H9 (cell line): ENCODE measurements around the gene RAVER1. TPM values are rescaled to one million over a fixed set of nuclear protein-coding genes. Genes with fewer than 3 reads are reported as not detected.

Source experiments
- DNase-seq: peaks from one replicate; pipeline ENCODE4 v3.0.0-alpha.2; 2017
- H2AFZ ChIP-seq: one replicate; pipeline ENCODE4 v1.6.1; 2013; ENCODE audit warnings: mild to moderate bottlenecking, low read length, control low read depth, moderate library complexity
- H2AK5ac ChIP-seq: 2 replicates; pipeline ENCODE4 v1.6.1; 2013; ENCODE audit warnings: low read length, control low read depth, mixed read lengths; ENCODE audit not compliant: insufficient read length
- H2BK120ac ChIP-seq: one replicate; pipeline ENCODE4 v1.6.1; 2013; ENCODE audit warnings: low read depth, mild to moderate bottlenecking, low read length, control low read depth, inconsistent platforms; ENCODE audit not compliant: poor library complexity, severe bottlenecking
- H2BK12ac ChIP-seq: 2 replicates; pipeline ENCODE4 v1.6.1; 2013; ENCODE audit warnings: low read length, control low read depth, mixed read lengths, low read depth; ENCODE audit not compliant: insufficient read length
- H2BK15ac ChIP-seq: 2 replicates; pipeline ENCODE4 v1.6.1; 2013; ENCODE audit warnings: low read depth, low read length, control low read depth
- H2BK20ac ChIP-seq: one replicate; pipeline ENCODE4 v1.6.1; 2013; ENCODE audit warnings: low read depth, mild to moderate bottlenecking, low read length, control low read depth, inconsistent platforms; ENCODE audit not compliant: poor library complexity, severe bottlenecking
- H2BK5ac ChIP-seq: 2 replicates; pipeline ENCODE4 v1.6.1; 2013; ENCODE audit warnings: low read length, control low read depth, mixed read lengths; ENCODE audit not compliant: insufficient read length
- H3K14ac ChIP-seq: 2 replicates; pipeline ENCODE4 v1.6.1; 2013; ENCODE audit warnings: low read length, control low read depth; ENCODE audit not compliant: insufficient read depth
- H3K18ac ChIP-seq: 2 replicates; pipeline ENCODE4 v1.6.1; 2013; ENCODE audit warnings: low read depth, mild to moderate bottlenecking, mixed read lengths, low read length, control low read depth; ENCODE audit not compliant: insufficient read length
- H3K23ac ChIP-seq: 2 replicates; pipeline ENCODE4 v1.6.1; 2013; ENCODE audit warnings: low read length, control low read depth, mixed read lengths, low read depth; ENCODE audit not compliant: insufficient read length
- H3K23me2 ChIP-seq: 2 replicates; pipeline ENCODE4 v1.6.1; 2013; ENCODE audit warnings: low read depth, mild to moderate bottlenecking, mixed read lengths, low read length, control low read depth; ENCODE audit not compliant: insufficient read length, poor library complexity, severe bottlenecking
- H3K27ac ChIP-seq: 2 replicates; pipeline ENCODE4 v1.5.1; 2013; ENCODE audit warnings: low read length, control low read depth, mixed read lengths, low read depth; ENCODE audit not compliant: insufficient read length
- H3K27me3 ChIP-seq: 2 replicates; pipeline ENCODE4 v1.6.1; 2013; ENCODE audit warnings: low read length, control low read depth, inconsistent platforms; ENCODE audit not compliant: insufficient read depth
- H3K4ac ChIP-seq: 2 replicates; pipeline ENCODE4 v1.6.1; 2013; ENCODE audit warnings: low read depth, mild to moderate bottlenecking, control low read depth, inconsistent platforms, low read length, moderate library complexity
- H3K4me1 ChIP-seq: 2 replicates; pipeline ENCODE4 v1.6.1; 2013; ENCODE audit warnings: low read length, control low read depth, inconsistent platforms; ENCODE audit not compliant: insufficient read depth
- H3K4me2 ChIP-seq: 2 replicates; pipeline ENCODE4 v1.6.1; 2013; ENCODE audit warnings: low read length, control low read depth, mixed read lengths; ENCODE audit not compliant: insufficient read length, insufficient read depth
- H3K56ac ChIP-seq: 2 replicates; pipeline ENCODE4 v1.6.1; 2013; ENCODE audit warnings: low read depth, mild to moderate bottlenecking, mixed read lengths, low read length, control low read depth; ENCODE audit not compliant: insufficient read length
- H3K79me1 ChIP-seq: 2 replicates; pipeline ENCODE4 v1.6.1; 2013; ENCODE audit warnings: low read depth, mild to moderate bottlenecking, moderate library complexity, low read length, control low read depth, inconsistent platforms; ENCODE audit not compliant: insufficient read depth, poor library complexity, severe bottlenecking
- H3K79me2 ChIP-seq: 2 replicates; pipeline ENCODE4 v1.6.1; 2013; ENCODE audit warnings: low read length, control low read depth, inconsistent platforms; ENCODE audit not compliant: insufficient read depth
- H3K9ac ChIP-seq: 2 replicates; pipeline ENCODE4 v1.6.1; 2013; ENCODE audit warnings: low read length, control low read depth, mixed read lengths; ENCODE audit not compliant: insufficient read length; ENCODE audit errors: extremely low read depth
- H3K9me3 ChIP-seq: one replicate; pipeline ENCODE4 v1.6.1; 2013; ENCODE audit warnings: low read depth, low read length, inconsistent platforms; ENCODE audit not compliant: control insufficient read depth
- H3T11ph ChIP-seq: one replicate; pipeline ENCODE4 v1.6.1; 2013; ENCODE audit warnings: mild to moderate bottlenecking, low read length, control low read depth, inconsistent platforms
- H4K20me1 ChIP-seq: one replicate; pipeline ENCODE4 v1.6.1; 2013; ENCODE audit not compliant: control insufficient read depth, insufficient read length, insufficient read depth
- H4K5ac ChIP-seq: 2 replicates; pipeline ENCODE4 v1.6.1; 2013; ENCODE audit warnings: low read depth, mild to moderate bottlenecking, mixed read lengths, low read length, control low read depth; ENCODE audit not compliant: insufficient read length
- H4K8ac ChIP-seq: replicated peaks from 2 replicates; pipeline ENCODE4 v1.6.1; 2013; ENCODE audit warnings: low read length, control low read depth, mixed read lengths, low read depth; ENCODE audit not compliant: insufficient read length
- H4K91ac ChIP-seq: 2 replicates; pipeline ENCODE4 v1.6.1; 2013; ENCODE audit warnings: low read depth, mild to moderate bottlenecking, moderate library complexity, mixed read lengths, low read length, control low read depth; ENCODE audit not compliant: insufficient read length
- H3K27ac Mint-ChIP-seq, 3 experiments: 2 replicates in 2 of 3; 3 replicates in 1 of 3; pipeline ENCODE4 v1.8.0; 2020 to 2021; ENCODE audit warnings: mixed read lengths in 3 of 3, mild to moderate bottlenecking in 1 of 3, moderate library complexity in 1 of 3
- H3K27me3 Mint-ChIP-seq: 2 replicates; pipeline ENCODE4 v1.8.0; 2021; ENCODE audit warnings: low read depth, mild to moderate bottlenecking, moderate library complexity, mixed read lengths
- H3K36me3 Mint-ChIP-seq, 3 experiments: 2 replicates in 2 of 3; 3 replicates in 1 of 3; pipeline ENCODE4 v1.8.0; 2020 to 2021; ENCODE audit warnings: low read depth in 3 of 3, mixed read lengths in 3 of 3; ENCODE audit not compliant: insufficient read depth in 1 of 3
- H3K4me1 Mint-ChIP-seq, 2 experiments: 2 replicates each; pipeline ENCODE4 v1.8.0; 2020; ENCODE audit warnings: mixed read lengths in 2 of 2
- H3K4me3 Mint-ChIP-seq, 2 experiments: 2 replicates in 1 of 2; 3 replicates in 1 of 2; pipeline ENCODE4 v1.8.0; 2020 to 2021; ENCODE audit warnings: mild to moderate bottlenecking in 2 of 2, mixed read lengths in 2 of 2, moderate library complexity in 1 of 2
- H3K9me3 Mint-ChIP-seq, 2 experiments: 2 replicates in 1 of 2; 3 replicates in 1 of 2; pipeline ENCODE4 v1.8.0; 2020; ENCODE audit warnings: mild to moderate bottlenecking in 2 of 2, mixed read lengths in 2 of 2, moderate library complexity in 1 of 2
- WGBS: extraction: QIAGEN DNeasy Blood & Tissue Kit; methylation state at CpG from one replicate; pipeline ENCODE4 v1.1.7; 2013; ENCODE audit warnings: missing lambda C conversion rate, low lambda C conversion rate, mixed read lengths; ENCODE audit not compliant: insufficient read length; ENCODE audit errors: extremely low coverage; 5-methylcytosine and 5-hydroxymethylcytosine counted together
- total RNA-seq: library from RNA; stranded (reverse); gene quantifications from 2 replicates; pipeline ENCODE4 v1.2.1, GENCODE V29; 2021
- TF ChIP-seq, protein P1 (sequence below): fragments of 200-600 bp; sonication (generic); conservative IDR thresholded peaks from 3 replicates; pipeline ENCODE4 v1.8.0; 2021; ENCODE audit warnings: antibody characterized with exemption, mild to moderate bottlenecking

Gene RAVER1
- total RNA-seq, 1 experiment from 2014 or later, result 74.7 TPM

GRCh38 chr19:10292789-10293636, 40.3 kb downstream of the RAVER1 start:
- Histone ChIP-seq H3K27ac (no peak overlapping the region), H3K79me2 (no peaks in the 10 kb centered on the region), H3K4me1 (no peaks in the 10 kb centered on the region; the same call in 1 of the 2 replicates), H3K4me2 (peak overlapping the region; percentile 92), H3K4ac (no peak overlapping the region), H3K14ac (no peak overlapping the region; the same call in 1 of the 2 replicates), H2AFZ (no peak overlapping the region), H2BK120ac (no peak overlapping the region), H2BK12ac (no peak overlapping the region), H3K79me1 (no peaks in the 10 kb centered on the region), H3K9ac (no peak overlapping the region), H3K23me2 (peaks cover 40% of the 10 kb centered on the region), H2BK15ac (no peak overlapping the region), H3K23ac (no peak overlapping the region), H4K91ac (no peak overlapping the region), H4K20me1 (no peaks in the 10 kb centered on the region), H4K5ac (no peak overlapping the region), H2BK20ac (no peak overlapping the region), H4K8ac (no peak overlapping the region), H3K9me3 (no peaks in the 10 kb centered on the region), H3K18ac (no peak overlapping the region), H3T11ph (no peak overlapping the region), H2BK5ac (no peak overlapping the region), H2AK5ac (no peak overlapping the region), H3K27me3 (peaks cover 61% of the 10 kb centered on the region), H3K56ac (no peak overlapping the region)
- TF ChIP-seq, protein P1, sequence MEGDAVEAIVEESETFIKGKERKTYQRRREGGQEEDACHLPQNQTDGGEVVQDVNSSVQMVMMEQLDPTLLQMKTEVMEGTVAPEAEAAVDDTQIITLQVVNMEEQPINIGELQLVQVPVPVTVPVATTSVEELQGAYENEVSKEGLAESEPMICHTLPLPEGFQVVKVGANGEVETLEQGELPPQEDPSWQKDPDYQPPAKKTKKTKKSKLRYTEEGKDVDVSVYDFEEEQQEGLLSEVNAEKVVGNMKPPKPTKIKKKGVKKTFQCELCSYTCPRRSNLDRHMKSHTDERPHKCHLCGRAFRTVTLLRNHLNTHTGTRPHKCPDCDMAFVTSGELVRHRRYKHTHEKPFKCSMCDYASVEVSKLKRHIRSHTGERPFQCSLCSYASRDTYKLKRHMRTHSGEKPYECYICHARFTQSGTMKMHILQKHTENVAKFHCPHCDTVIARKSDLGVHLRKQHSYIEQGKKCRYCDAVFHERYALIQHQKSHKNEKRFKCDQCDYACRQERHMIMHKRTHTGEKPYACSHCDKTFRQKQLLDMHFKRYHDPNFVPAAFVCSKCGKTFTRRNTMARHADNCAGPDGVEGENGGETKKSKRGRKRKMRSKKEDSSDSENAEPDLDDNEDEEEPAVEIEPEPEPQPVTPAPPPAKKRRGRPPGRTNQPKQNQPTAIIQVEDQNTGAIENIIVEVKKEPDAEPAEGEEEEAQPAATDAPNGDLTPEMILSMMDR, result no peak
- H3K9me3 Mint-ChIP-seq, result peaks cover 0 to 3% of the 10 kb centered on the region in 2 experiments; a peak in 3 of 5 replicates
- H3K4me1 Mint-ChIP-seq, result peaks cover 17 to 44% of the 10 kb centered on the region in 2 experiments
- peak overlapping the region; percentile 51 to 92 for H3K4me3 Mint-ChIP-seq
- peak; percentile 66 for DNase-seq
- peaks cover 99% of the 10 kb centered on the region for H3K27me3 Mint-ChIP-seq
- H3K27ac Mint-ChIP-seq, result no peak overlapping the region
- WGBS, result no CpG with 5 or more reads among the region's 56 CpGs
- H3K36me3 Mint-ChIP-seq, result no peaks in the 10 kb centered on the region; a peak in 3 of 7 replicates
